Measurements from ENCODE around the gene BMPR1B.

The BMPR1B gene

DNA sequence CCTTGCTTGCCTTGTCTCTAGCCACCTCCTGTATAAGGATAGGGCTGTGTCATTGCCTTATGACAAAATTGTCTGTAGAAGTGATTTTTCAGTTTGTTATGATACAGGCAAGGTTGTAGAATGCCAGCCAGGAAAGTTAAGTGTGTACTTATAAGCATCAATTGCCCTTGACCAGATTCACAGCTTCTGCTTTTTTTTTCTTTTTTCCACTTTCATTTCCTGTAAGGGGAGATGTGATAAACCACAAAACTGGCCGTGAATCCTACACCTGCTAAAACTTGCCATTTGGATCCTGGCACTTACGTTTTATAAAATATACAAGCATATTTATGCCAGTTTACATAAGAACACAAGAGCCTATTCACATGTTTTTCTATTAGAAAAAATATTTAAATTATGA lies 35.0 kb upstream of the BMPR1B start:
- H3K4me3 ChIP-seq = no peak overlapping the region
- no peak overlapping the region for H3K27ac ChIP-seq
- no peak for DNase-seq (ENCODE audit: low spot score)

DNA sequence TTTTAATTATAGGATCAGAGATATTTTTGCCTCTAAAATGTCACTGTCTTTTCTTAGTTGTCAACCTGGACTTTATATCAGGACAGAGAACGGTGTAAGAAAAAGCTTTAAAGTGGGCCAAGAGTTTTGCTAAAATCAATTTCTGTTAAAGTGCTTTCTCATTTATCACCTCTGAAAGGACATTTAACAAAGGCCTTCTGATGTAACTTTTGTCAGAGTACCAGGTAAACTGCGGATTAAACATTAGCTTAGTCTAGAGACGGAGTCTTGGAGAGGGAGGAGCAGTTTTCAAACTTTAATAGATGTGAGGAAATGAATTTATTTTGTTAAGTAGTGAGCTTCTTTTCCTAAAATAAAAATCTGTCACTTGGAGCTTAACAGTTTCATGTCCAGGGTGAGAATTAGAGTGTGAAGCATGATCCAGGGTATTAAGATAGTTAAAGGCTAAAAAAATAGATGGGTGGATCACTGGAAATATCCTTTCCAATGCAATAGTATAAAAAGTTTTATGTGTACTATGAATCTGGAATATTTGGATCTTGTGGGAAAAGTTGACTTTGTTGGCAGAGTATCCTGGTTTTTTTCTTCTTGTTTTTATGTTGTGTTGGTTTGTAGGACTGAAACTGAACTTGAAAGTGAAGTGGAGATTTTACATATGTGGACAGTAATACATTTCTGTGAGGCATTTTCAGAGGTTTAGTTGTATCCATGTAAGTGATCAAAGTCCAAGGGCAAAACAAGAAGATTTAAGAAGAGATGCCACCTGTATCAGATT lies 33.6 kb upstream of the BMPR1B start:
- DNase-seq (ENCODE audit: low spot score) = no peak
- H3K4me3 ChIP-seq = no peak overlapping the region
- TF ChIP-seq, protein P1, sequence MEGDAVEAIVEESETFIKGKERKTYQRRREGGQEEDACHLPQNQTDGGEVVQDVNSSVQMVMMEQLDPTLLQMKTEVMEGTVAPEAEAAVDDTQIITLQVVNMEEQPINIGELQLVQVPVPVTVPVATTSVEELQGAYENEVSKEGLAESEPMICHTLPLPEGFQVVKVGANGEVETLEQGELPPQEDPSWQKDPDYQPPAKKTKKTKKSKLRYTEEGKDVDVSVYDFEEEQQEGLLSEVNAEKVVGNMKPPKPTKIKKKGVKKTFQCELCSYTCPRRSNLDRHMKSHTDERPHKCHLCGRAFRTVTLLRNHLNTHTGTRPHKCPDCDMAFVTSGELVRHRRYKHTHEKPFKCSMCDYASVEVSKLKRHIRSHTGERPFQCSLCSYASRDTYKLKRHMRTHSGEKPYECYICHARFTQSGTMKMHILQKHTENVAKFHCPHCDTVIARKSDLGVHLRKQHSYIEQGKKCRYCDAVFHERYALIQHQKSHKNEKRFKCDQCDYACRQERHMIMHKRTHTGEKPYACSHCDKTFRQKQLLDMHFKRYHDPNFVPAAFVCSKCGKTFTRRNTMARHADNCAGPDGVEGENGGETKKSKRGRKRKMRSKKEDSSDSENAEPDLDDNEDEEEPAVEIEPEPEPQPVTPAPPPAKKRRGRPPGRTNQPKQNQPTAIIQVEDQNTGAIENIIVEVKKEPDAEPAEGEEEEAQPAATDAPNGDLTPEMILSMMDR (IDR thresholded peaks at IDR 0.05) = no peak
- no peak overlapping the region for H3K27ac ChIP-seq

More for the DNA sequence above, 35.0 kb upstream of the BMPR1B start:
- TF ChIP-seq, protein P1 (IDR thresholded peaks at IDR 0.05) = no peak

DNA sequence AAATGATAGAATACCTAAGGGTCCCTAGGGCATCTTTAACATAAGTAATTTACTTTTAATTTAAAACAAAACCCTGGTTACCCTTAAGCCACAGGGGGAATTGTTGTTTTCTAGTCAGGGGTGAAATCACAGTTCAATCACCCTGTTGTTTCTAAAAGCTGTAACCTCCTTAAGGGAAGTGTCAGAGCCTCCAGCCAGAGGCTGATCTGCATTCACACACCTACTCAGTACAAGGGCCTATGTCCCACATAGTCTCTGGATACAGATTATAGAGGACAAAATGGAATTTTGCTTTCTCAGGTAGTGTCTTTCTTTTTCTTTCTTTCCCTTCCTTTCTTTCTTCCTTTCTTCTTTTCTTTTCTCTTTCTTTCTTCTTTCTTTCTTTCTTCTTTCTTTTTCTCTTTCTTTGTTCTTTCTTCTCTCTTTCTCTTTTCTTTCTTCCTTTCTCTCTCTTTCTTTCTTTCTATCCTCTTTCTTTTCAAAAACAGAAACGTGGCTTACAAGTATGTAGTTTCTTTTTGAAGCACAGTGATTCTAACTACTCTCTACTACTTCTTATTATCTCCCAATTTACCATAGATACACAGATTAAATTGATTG lies 31.1 kb upstream of the BMPR1B start:
- Histone ChIP-seq H3K27ac (no peak overlapping the region), H3K4me3 (no peak overlapping the region)
- no peak for DNase-seq (ENCODE audit: low spot score)
- TF ChIP-seq, protein P1 (IDR thresholded peaks at IDR 0.05) = no peak

DNA sequence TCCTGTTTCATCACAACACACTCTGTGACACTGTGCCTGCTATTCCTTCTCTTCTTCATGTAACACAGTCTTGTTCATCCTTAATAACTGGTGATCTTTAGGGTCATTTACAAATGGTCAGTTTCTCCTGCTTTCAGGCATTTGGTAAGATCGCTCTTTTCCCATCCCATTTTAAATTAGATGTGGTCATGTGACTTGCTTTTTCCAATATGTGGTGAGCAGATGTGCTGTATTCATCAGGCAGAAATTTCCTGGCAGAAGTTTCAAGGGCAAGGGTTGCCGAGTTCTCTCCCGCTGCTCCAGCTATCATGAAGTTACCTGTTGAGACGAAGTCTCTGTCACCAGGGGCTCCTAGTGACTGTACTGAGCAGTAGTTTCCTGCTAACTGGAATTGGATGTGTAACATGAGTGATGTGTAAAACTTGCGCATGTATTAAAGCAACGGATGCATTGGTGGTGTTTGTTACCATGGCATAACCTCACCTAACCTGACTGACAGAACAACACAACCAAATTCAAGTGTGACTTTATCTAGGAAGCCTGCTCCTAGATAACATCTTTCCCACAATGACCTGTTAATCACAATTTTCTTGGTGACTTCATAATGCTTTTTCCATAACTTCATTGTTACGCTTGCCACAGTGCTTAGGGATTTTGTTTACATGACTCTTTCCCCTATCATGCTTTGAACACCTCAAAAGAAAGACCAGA lies 29.5 kb upstream of the BMPR1B start:
- H3K27ac ChIP-seq = no peak overlapping the region
- no peak for DNase-seq (ENCODE audit: low spot score)

DNA sequence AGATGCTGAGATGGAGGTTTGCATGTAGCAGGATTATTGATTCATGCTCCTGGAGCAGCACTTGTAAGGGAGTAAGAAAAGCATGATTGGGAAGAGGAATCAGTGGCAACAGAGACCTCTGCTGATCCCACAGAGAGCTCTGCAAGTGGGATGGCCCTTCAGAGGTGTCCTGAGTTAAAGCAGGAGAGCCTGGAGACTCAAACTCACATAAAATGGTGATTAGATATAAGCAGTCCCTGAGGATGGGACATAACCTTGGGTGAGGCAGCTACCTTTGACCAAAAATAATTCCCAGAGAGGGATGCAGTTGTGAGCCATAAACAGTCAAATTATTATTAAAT lies 25.4 kb upstream of the BMPR1B start:
- TF ChIP-seq, protein P1 (IDR thresholded peaks at IDR 0.05) = no peak
- Histone ChIP-seq H3K4me3 (no peak overlapping the region), H3K27ac (no peak overlapping the region)
- no peak for DNase-seq (ENCODE audit: low spot score)

More for the DNA sequence above, 29.5 kb upstream of the BMPR1B start:
- TF ChIP-seq, protein P1 (IDR thresholded peaks at IDR 0.05) = no peak
- H3K4me3 ChIP-seq = no peak overlapping the region

DNA sequence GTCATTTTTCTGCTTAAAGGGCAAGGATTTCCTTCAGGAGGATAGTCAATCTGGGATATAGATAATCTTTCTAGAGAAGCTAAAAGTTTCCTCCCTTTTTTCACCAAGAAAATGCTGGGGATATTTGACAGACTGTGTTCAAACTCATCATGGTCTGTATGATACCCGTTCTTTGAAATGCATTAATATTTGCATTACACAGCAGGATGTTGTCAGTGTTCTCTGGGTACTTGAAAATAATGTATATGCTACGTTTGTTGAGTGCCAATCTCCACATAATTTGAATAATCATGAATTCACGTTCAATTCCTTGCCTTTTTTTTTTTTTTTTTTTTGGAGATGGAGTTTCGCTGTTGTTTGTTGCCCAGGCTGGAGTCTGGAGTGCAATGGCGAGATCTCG lies 18.0 kb upstream of the BMPR1B start:
- TF ChIP-seq, protein P1 (IDR thresholded peaks at IDR 0.05) = no peak
- no peak for DNase-seq (ENCODE audit: low spot score)
- Histone ChIP-seq H3K4me3 (no peak overlapping the region), H3K27ac (no peak overlapping the region)

Data from coronary artery (tissue), 2 donors.